ENCODE measurements around the gene LPAR2. TPM values are rescaled to one million over a fixed set of nuclear protein-coding genes. Genes with fewer than 3 reads are reported as not detected.
"Not testable (repeated sequence)": the region's sequence is repeated elsewhere in the genome, so short reads cannot be mapped to it uniquely, and the experiment has no call there.

The LPAR2 gene
- polyA plus RNA-seq, 1 donor from 2014 or later: 77.1 TPM

DNA sequence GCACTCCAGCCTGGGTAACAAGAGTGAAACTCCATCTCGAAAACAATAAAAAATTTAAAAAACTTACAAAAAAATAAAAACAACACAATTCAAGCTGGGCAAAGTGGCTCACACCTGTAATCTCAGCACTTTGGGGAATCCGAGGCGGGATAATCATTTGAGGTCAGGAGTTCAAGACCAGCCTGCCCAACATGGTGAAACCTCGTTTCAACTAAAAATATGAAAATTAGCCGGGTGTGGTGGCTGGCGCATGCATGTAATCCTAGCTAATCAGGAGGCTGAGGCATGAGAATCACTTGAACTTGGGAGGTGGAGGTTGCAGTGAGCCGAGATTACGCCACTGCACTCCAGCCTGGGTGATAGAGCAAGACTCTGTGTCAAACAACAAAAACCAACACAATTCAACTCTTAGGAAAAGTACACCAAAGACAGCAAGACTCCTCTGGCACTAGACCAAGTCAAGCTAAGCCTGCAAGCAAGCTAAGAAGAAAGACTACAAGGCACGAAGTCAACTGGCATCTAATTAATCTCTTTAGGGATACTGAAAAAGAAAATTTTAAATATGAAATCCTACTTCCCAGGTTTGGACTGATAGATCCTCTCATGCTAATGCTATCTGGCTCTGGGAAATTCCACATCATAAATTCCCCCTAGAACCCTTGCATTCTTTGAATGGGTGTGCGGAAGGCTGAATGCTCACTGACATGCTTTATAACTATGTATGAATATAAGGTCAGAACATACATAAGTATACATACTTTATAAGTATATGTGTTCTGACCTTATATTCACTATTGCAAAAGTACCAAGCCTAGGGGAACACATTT, 17.4 kb downstream of the LPAR2 start:
- Histone ChIP-seq H3K79me2 (replicated peaks; ENCODE audit: insufficient read depth, low read length) (no peaks in the 10 kb centered on the region), H3K4me2 (ENCODE audit: low read length) (no peak overlapping the region), H3K27me3 (ENCODE audit: insufficient read depth, low read depth, low read length) (no peaks in the 10 kb centered on the region), H3K9me2 (ENCODE audit: insufficient read depth, low read length) (no peaks in the 10 kb centered on the region), H3K27ac (ENCODE audit: low read length) (no peak overlapping the region), H3F3A (ENCODE audit: insufficient read depth, low read length, poor library complexity, severe bottlenecking) (no peaks in the 10 kb centered on the region), H2AFZ (ENCODE audit: low read depth, low read length) (no peak overlapping the region), H4K20me1 (ENCODE audit: insufficient read depth) (no peaks in the 10 kb centered on the region), H3K9ac (ENCODE audit: low read length) (no peak overlapping the region), H3K9me3 (ENCODE audit: low read length) (no peaks in the 10 kb centered on the region), H3K36me3 (ENCODE audit: insufficient read depth, low read length) (no peaks in the 10 kb centered on the region), H3K4me3 (ENCODE audit: low read length) (no peak overlapping the region)
- TF ChIP-seq TAF1 (IDR thresholded peaks at IDR 0.05; ENCODE audit: low read depth) (no peak), SMC3 (conservative IDR thresholded peaks at IDR 0.05; ENCODE audit: poor library complexity) (no peak), EZH2 (IDR thresholded peaks at IDR 0.05; ENCODE audit: borderline replicate concordance, insufficient read depth, low read length, poor library complexity, severe bottlenecking) (no peak), CTCF (IDR thresholded peaks at IDR 0.05; ENCODE audit: poor library complexity, severe bottlenecking) (no peak), POLR2AphosphoS5 (IDR thresholded peaks at IDR 0.05) (no peak)

- not testable (repeated sequence) for H3K4me3 ChIP-seq (ENCODE audit: low read length); H3K79me2 ChIP-seq (replicated peaks; ENCODE audit: insufficient read depth, low read length); H3K4me2 ChIP-seq (ENCODE audit: low read length); H3K9me2 ChIP-seq (ENCODE audit: insufficient read depth, low read length); H2AFZ ChIP-seq (ENCODE audit: low read depth, low read length); H3K27ac ChIP-seq (ENCODE audit: low read length); H3K27me3 ChIP-seq (ENCODE audit: insufficient read depth, low read depth, low read length); H3K9me3 ChIP-seq (ENCODE audit: low read length); H4K20me1 ChIP-seq (ENCODE audit: insufficient read depth); H3F3A ChIP-seq (ENCODE audit: insufficient read depth, low read length, poor library complexity, severe bottlenecking); H3K9ac ChIP-seq (ENCODE audit: low read length); H3K36me3 ChIP-seq (ENCODE audit: insufficient read depth, low read length)
Observed at GRCh38 chr19:19606686-19607085, 21.3 kb downstream of the LPAR2 start.

DNA sequence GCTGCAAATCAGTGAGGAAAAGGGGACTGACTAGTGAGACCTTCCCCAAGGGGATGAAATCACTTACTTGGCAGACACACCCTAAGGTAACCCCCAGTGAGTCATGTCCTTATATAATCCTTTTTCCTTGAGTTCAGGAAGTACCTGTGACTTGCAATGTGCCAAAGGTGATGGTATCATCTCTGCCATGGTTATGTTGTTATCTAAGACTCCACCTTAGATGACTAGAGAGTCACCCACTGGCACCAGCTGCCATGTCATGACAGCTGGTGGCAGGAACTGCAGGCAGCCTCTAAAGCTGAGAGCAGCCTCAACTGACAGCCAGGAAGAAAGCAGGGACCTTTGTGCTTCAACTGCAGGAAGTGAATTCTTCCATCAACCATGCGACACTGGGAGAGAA, 22.0 kb downstream of the LPAR2 start:
- Histone ChIP-seq H3K36me3 (ENCODE audit: insufficient read depth, low read length) (no peaks in the 10 kb centered on the region), H3K9ac (ENCODE audit: low read length) (no peak overlapping the region), H3K27ac (ENCODE audit: low read length) (no peak overlapping the region), H3K9me3 (ENCODE audit: low read length) (no peaks in the 10 kb centered on the region), H3K4me2 (ENCODE audit: low read length) (no peak overlapping the region), H2AFZ (ENCODE audit: low read depth, low read length) (no peak overlapping the region), H4K20me1 (ENCODE audit: insufficient read depth) (no peaks in the 10 kb centered on the region), H3K9me2 (ENCODE audit: insufficient read depth, low read length) (no peaks in the 10 kb centered on the region), H3F3A (ENCODE audit: insufficient read depth, low read length, poor library complexity, severe bottlenecking) (no peaks in the 10 kb centered on the region), H3K79me2 (replicated peaks; ENCODE audit: insufficient read depth, low read length) (no peaks in the 10 kb centered on the region), H3K27me3 (ENCODE audit: insufficient read depth, low read depth, low read length) (no peaks in the 10 kb centered on the region), H3K4me3 (ENCODE audit: low read length) (no peak overlapping the region)
- TF ChIP-seq POLR2AphosphoS5 (IDR thresholded peaks at IDR 0.05) (no peak), CTCF (IDR thresholded peaks at IDR 0.05; ENCODE audit: poor library complexity, severe bottlenecking) (no peak), EZH2 (IDR thresholded peaks at IDR 0.05; ENCODE audit: borderline replicate concordance, insufficient read depth, low read length, poor library complexity, severe bottlenecking) (no peak), EP300 (conservative IDR thresholded peaks at IDR 0.05; ENCODE audit: poor library complexity, severe bottlenecking) (no peak), MXI1 (conservative IDR thresholded peaks at IDR 0.05; ENCODE audit: poor library complexity, severe bottlenecking) (no peak), REST (IDR thresholded peaks at IDR 0.05; ENCODE audit: borderline replicate concordance) (no peak), SMC3 (conservative IDR thresholded peaks at IDR 0.05; ENCODE audit: poor library complexity) (no peak), TAF1 (IDR thresholded peaks at IDR 0.05; ENCODE audit: low read depth) (no peak), RAD21 (conservative IDR thresholded peaks at IDR 0.05) (no peak)
